Choroid plexus epithelial cell (primary cell): ENCODE data around the gene GLB1L.

ENCODE experiments used
- DNase-seq: peaks from one replicate; pipeline ENCODE4 v3.0.0-alpha.2; 2010; ENCODE audit warnings: low read depth
- H3K4me3 ChIP-seq: 2 replicates; pipeline ENCODE4 v1.5.1; 2011; ENCODE audit warnings: low read depth, mild to moderate bottlenecking, control low read depth, low read length, moderate library complexity
- TF ChIP-seq, protein P1 (sequence below): conservative IDR thresholded peaks from 2 replicates; pipeline ENCODE4 v1.5.1; 2011; ENCODE audit warnings: low read depth, mild to moderate bottlenecking, control low read depth, inconsistent platforms, low read length, moderate library complexity

The GLB1L gene

DNA sequence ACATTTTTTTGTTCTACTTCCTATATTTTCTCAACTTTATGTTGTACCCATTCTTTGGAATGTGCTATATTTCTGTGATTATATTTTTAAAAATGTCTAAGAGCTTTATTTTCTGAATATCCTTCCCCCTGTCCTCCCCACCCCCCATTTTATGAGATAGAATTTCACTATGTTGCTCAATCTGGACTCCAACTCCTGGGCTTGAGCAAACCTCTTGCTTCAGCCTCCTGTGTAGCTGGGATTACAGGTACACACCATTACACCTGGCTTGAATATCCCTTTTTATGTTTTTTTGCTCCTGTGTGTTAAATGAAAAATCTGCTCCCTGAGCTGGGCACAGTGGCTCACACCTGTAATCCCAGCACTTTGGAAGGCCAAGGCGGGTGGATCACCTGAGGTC lies 47.9 kb downstream of the GLB1L start:
- H3K4me3 ChIP-seq: no peak overlapping the region
- TF ChIP-seq, protein P1, sequence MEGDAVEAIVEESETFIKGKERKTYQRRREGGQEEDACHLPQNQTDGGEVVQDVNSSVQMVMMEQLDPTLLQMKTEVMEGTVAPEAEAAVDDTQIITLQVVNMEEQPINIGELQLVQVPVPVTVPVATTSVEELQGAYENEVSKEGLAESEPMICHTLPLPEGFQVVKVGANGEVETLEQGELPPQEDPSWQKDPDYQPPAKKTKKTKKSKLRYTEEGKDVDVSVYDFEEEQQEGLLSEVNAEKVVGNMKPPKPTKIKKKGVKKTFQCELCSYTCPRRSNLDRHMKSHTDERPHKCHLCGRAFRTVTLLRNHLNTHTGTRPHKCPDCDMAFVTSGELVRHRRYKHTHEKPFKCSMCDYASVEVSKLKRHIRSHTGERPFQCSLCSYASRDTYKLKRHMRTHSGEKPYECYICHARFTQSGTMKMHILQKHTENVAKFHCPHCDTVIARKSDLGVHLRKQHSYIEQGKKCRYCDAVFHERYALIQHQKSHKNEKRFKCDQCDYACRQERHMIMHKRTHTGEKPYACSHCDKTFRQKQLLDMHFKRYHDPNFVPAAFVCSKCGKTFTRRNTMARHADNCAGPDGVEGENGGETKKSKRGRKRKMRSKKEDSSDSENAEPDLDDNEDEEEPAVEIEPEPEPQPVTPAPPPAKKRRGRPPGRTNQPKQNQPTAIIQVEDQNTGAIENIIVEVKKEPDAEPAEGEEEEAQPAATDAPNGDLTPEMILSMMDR: no peak
- no peak for DNase-seq

DNA sequence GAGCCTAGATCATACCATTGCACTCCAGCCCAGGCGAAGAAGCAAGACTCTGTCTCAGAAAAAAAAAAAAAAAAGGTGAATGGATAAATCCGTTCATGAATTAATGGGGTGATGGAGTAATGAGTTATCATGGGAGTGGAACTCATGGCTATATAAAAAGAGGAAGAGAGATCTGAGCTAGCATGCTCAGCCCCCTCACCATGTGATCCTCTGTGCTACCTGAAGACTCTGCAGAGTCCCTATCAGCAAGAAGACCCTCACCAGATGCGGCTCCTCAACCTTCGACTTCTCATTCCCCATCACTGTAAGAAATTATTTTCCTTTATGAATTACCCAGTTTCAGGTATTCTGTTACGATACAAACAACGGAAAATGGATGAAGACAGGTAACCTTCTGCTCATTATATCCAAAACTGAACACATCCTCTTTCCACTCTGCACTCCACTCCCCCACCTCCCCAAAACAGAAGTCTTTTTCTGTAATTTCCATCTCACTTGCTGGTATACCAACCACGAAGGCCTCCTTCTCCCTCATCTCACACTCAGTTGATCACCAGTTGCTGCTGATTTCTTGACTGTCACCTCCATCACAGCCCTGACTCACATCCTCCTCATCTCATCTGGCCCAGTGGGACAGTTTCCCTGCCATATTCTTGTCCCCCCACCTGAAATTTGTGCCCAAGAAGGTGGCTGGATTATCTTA lies 58.3 kb downstream of the GLB1L start:
- no peak overlapping the region for H3K4me3 ChIP-seq
- no peak for DNase-seq
- TF ChIP-seq, protein P1: no peak
